ENCODE data around the gene CRYBA4.

CRYBA4 gene

GRCh38 chr22:26629988-26630761, 8.4 kb downstream of the CRYBA4 start:
- no peak for DNase-seq

GRCh38 chr22:26631282-26631681, 9.5 kb downstream of the CRYBA4 start:
- DNase-seq: no peak

DNA sequence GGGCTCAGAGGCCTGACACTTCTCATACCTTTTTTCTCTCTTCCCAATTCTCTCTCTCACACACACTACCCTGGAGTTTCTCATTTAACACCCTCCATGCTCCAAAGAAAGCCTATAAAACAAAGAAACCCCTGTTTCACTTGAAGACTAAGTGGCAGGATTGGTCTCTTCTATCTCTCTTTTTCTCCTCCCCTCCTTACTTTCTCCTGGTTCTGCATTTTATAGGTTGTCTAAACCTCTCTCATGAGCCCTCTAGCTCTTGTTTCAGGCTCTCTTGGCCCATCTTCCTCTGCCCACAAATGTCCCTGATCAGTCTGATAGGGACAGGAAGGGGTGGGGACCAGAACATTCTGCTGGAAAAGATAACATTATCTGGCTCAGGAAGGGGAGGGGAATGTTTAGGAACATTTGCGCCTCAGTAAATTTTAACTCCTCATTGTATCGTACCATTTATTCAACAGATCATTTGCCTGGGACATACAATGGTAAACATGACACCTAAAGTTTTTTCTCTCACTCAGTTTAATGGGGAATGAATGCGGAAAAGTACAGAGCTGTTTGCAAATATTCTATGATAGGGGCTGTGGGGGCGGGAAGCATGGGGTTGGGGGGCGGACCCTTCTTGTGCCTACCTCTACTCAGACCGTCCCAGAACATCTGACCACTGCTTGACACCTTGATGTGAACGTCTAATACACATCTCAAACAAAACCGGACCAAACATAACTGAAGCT, 10.8 kb downstream of the CRYBA4 start:
- no peak for DNase-seq

DNA sequence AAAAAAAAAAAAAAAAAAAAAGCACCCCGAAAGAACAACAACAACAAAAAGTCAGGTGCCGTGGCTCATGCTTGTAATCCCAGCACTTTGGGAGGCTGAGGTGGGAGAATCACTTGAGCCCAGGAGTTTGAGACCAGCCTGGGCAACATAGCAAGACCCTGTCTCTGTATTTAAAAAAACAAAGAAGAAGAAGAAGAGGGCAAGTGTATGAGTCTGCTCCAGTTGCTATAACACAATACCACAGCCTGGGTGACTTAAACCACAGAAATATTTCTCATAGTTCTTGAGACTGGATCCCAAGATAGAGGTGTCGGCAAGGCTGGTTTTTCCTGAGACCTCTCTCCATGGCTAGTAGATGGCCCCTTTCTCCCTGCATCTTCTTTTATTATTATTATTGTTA, 12.4 kb downstream of the CRYBA4 start:
- DNase-seq: no peak

DNA sequence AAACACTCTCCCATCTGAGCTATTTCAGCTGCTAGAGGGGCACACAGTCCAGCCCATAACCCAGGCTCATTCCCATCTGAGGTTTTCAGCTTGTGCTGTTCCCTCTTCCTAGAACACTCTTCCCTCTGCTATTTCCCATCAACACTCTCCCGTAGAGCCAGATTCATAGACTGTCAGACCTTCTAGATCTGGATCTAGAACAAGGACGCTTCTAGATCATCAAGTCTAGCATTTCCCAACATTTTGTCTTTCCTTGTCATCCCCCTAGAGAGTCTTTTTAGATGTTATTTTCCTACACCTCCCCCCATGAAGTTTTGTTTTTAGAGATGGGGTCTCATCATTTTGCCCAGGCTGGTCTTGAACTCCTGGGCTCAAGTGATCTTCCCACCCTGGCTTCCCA, 13.4 kb downstream of the CRYBA4 start:
- DNase-seq: no peak

DNA sequence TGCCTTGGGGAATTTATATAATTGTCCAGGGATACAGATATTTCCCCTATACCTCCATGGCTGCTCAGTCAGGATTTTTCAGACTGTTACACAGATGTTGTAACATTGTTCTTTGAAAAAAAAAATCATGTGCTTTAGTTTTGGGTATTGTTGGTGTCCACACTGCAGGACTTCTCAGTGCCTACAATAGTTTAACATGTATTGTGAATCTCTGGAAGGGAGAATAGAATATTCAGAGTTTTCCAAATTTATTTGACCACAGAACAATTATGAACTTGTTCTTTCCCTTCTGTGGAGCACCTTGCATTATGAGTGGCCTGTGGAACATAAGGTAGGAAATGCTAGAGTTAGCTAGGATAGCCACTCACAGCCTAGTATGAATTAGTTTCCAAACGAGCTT, 14.5 kb downstream of the CRYBA4 start:
- DNase-seq: no peak

DNA sequence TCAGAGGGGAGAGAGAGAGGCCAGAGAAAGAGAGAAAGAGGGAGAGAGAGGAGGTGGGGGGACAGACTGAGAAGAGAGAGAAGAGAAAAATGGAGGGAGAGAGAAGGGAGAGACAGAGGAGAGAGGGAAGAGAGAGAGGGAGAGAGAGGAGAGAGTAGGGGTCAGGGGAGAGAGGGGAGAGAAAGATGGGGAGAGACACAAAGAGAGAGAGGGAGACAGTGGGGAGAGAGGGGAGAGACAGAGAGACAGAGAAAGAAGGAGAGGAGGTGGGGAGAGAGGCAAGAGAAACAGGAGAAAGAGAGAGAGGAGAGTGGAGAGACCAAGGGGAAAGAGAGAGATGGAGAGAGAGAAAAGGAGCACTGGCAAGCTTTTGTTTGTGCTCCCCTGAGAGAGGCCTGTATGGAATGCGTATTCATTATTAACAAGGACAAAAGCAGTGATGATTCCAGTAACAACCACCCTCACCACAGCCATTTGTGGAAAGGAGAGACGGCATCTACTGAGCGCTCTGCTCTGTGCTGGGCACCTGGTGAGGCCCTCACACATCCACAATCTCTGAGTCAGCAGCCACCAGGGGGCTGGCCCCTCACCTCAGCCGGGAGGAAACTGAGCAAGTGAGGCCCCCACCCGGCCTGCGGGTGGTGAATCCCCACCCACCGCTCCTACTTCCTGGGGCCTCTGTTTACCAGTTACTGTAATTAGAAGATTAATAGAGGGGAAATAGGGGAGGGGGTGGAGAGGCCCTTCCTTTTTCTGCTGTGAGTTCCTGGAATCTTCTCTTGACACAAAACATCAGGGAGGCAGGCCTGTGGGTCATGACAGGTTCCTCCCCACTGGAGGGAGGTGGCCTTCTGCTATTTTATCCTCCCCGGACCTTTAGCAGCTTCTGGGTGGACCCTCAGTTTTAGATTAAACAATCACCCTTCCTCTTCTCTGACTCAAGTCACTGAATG, 21.0 kb downstream of the CRYBA4 start:
- DNase-seq: peak; percentile 76

DNA sequence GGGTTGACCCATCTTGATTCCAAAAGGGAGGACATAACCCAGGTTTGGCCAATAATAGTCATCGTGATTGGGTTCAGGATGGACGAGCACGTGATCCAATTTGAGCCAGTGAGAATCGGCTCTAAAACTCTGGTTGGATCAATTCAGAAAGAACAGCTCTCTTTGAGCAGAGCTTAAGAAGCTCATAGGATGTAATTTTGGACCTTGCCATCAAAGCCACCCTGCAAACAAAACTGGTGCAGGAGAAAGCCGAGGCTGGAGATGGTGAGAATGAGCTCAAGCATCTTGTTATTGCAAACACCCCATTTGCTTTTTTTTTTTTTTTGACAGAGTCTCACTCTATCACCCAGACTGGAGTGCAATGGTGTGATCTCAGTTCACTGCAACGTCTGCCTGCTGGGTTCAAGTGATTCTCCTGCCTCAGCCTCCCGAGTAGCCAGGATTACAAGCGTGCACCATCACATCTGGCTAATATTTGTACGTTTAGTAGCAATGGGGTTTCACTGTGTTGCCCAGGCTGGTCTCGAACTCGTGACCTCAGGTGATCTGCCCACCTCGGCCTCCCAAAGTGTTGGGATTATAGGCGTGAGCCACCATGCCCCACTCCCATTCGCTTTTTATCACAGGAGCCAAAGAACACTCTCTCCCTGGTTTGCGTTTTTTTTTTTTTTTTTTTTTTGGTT, 21.8 kb downstream of the CRYBA4 start:
- DNase-seq: no peak

GRCh38 chr22:26646158-26646557, 24.4 kb downstream of the CRYBA4 start:
- no peak for DNase-seq

- DNase-seq: peak; percentile 57
These were observed 26.3 kb downstream of the CRYBA4 start for GRCh38 chr22:26648011-26648497.

DNA sequence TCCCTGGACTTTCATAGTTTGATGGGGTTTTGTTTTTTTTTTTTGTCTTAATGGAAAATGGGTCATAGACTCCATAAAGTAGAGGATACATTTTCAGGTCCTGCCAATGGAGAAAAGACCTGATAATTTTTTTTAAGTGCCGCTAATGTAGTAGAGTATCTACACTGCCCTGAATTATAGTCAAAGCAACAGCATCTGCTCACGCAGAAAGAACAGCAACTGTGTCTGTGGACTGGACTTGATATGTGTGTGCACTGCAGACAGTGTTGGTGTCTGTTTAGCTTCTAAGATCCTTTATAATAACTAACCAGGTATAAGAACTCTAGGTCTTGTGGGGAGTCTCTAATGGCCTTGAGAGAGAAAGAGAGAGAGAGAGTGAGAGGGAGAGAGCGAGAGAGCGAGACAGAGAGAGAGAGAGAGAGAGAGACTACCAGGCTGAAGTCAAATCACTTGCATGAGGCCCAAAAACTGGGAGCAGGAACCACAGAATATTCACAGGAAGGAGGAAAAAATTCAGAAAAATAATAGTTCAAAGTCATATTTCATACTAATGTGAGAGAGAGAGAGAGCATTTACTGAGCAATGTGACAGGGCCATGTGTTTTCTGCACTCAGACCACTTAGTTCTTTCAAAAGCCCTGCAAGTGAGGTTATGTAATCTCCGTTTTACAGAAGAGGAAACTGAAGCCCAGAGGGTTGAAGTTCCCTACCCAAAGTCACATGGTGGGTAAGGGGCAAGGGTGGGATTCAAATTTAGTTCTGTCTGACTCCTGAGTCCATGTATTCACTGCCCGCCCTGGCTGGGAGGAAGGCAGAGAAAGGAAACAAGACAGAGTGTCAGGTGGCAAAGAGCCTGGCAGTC, 27.0 kb downstream of the CRYBA4 start:
- DNase-seq: no peak

DNA sequence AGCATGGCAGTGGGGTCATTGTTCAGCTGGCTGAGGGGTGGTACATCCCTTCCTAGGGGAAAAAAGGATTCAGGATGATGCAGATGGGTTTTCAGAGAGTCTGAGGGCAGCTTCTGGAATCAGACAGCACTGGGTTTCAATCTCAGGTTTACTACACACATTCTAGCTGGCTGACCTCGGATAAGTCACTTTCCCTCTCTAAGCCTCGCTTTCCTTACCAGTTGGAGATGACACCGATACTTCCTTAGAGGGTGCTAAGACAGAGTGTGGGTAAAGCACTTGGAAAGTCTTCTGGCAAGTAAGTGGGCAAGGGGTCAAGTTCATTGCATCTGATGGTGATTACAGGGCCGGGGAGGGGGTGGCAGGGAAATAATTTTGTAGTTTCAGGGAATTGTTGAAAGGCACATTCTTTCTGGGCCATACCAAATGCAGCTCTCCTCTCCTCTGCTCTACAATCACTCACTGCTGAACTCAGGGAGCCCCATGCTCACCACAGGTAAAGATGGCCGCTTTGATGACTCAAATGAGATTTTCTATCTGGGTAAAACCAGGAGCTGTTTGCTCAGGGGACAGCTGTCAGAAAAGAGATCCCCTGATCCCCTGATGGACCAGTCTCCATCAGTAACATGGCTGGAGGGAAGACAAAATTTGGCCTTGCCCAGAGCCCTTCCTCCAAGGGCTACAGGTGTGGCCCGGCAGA, 29.1 kb downstream of the CRYBA4 start:
- DNase-seq: no peak

GRCh38 chr22:26651815-26652214, 30.1 kb downstream of the CRYBA4 start:
- DNase-seq: no peak

- peak; percentile 65 for DNase-seq
These were observed 35.4 kb downstream of the CRYBA4 start, which contains the start of gene MIAT for GRCh38 chr22:26656891-26657851. MIAT (plus strand) TSS chr22:26657588.

GRCh38 chr22:26658161-26658560, 36.4 kb downstream of the CRYBA4 start:
- no peak for DNase-seq

DNA sequence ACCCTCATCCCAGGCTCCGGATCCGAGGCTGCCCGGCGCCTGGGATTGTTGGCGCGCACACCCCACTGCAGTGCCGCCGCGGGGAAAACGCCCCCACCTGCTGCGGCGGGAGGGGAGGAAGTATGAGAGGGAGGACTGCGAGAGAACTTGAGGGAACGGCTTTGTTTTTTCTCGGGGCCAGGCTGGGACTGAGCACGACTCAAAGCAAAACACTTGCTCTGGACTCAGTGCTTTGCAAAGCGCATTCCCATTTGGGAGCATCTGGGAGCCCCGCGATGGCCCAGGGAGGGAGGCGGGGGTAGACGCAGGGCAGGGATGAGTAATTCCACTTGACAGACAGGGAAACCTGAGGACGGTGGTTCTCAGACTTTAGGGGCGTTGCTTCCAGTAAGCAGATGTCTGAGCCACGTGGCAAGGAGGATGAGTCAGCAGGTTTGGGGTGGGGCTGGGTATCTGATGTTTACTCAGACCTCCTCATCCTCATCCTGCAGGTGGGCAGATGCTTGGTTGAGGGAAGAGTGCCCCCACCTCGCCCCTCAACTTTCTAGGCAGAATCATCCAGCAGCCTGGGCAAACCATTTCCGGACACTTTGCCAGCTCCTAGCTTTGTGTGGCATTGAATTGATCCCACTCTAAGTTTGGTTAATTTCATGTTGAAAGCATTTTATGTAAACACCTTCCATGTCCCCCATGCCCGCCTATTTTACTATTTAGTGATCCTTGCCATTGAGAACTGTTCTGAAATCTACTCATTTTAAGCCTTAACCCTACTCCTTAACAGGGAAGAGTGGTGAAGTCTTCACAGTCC, 37.1 kb downstream of the CRYBA4 start:
- DNase-seq: peak; percentile 75

DNA sequence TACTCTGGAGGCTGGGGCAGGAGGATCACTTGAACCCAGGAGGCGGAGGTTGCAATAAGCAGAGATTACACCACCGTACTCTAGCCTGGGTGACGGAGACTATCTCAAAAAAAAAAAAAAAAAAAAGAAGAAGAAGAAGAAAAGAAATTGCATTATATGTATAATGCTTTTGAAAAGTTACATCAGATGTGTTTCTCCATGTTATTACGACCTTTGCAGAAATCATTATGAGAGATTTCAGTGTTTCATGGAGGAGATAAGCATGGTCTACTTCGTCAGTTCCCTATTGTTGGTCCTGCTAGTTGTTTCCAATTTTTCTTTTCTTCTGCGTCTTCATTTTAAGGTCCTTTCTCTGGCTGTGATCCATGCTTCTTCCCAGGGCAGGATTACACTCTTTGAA, 38.6 kb downstream of the CRYBA4 start:
- DNase-seq: no peak

DNA sequence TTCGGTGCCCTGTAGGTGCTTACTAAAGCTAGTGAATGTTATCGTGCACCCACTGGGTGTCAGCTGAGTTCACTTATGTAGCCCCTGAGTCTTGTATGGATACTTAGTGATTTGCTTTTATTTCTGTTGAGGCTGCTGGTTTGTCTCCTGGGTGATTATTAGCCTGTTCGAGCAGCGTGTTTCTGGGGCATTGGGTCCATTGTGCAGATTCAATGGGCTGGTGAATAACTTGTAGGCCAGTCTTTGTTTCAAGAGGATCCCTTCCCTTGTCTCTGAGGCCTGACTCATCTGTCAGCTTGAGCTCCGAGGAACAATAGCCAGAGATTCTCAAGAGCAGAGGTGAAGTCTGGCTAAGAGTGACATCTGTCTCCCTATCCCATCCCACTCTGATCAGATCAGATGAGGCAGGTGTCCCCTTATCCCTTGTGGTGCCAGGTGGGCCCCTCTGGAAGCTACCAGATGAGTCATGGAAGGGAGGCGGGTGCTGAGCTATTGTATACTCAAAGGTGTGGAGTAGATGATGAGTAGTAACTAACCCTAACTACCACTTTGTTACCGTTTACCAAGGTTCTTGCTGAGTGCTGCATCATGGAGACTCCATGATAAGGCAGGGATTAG, 39.3 kb downstream of the CRYBA4 start:
- DNase-seq: no peak
